Uterus (tissue), 4 donors: ENCODE data around the gene ALG6. TPM values are rescaled to one million over a fixed set of nuclear protein-coding genes. Genes with fewer than 3 reads are reported as not detected.

Experiments used
- DNase-seq, 2 donors: peaks; one replicate each; pipeline ENCODE4 v3.0.0-alpha.2; 2019 to 2020
- H3K27ac ChIP-seq, 2 donors: fragments of 200-600 bp; sonication (generic); 1 replicate in 1 of 2; 2 replicates in 1 of 2; pipeline ENCODE4 v1.5.1; 2016 to 2018
- H3K27me3 ChIP-seq, 2 donors: fragments of 200-600 bp; sonication (generic); one replicate each; pipeline ENCODE4 v1.5.1; 2018 to 2019; ENCODE audit warnings: control low read depth in 1 of 2
- H3K36me3 ChIP-seq, 2 donors: fragments of 200-600 bp; sonication (generic); one replicate each; pipeline ENCODE4 v1.5.1; 2019; ENCODE audit warnings: control low read depth in 1 of 2
- H3K4me1 ChIP-seq, 2 donors: fragments of 200-600 bp; sonication (generic); one replicate each; pipeline ENCODE4 v1.5.1; 2018 to 2019; ENCODE audit warnings: control low read depth in 1 of 2
- H3K4me3 ChIP-seq, 2 donors: fragments of 200-600 bp; sonication (generic); 1 replicate in 1 of 2; 2 replicates in 1 of 2; pipeline ENCODE4 v1.5.1; 2018 to 2019; ENCODE audit warnings: mild to moderate bottlenecking in 1 of 2
- H3K9me3 ChIP-seq, 2 donors: fragments of 200-600 bp; sonication (generic); one replicate each; pipeline ENCODE4 v1.5.1; 2019; ENCODE audit warnings: control low read depth in 1 of 2
- POLR2A ChIP-seq, 2 donors: fragments of 450-650 bp; IDR thresholded peaks; one replicate each; pipeline ENCODE4 v1.6.1; 2016; ENCODE audit warnings: antibody characterized with exemption in 2 of 2, mild to moderate bottlenecking in 1 of 2, moderate library complexity in 1 of 2
- intact Hi-C: fragments of 100-400 bp; cut with DNase I; formaldehyde crosslinking; loops from one replicate; pipeline ENCODE4 v1.15.1; 2023; ENCODE audit warnings: low total_unique reads
- total RNA-seq, 4 donors: library from RNA; depleted of rRNA in 3 of 4; stranded (reverse); fragments of >200 nt in 3 of 4; gene quantifications; one replicate each; pipeline versions ENCODE4 v1.1.0 to v1.2.4, GENCODE V29; 2014 to 2023
- TF ChIP-seq, protein P1 (sequence below), 4 experiments: fragments of 200-600 bp in 2 of 4; fragments of 450-650 bp in 2 of 4; sonication (generic) in 2 of 4; IDR thresholded peaks; one replicate each; pipeline ENCODE4 v1.5.1; 2016 to 2019; ENCODE audit warnings: antibody characterized with exemption in 4 of 4, mild to moderate bottlenecking in 2 of 4, moderate library complexity in 1 of 4
- donor health status: DM: yes; HTN: yes; CAD: no.

The ALG6 gene
- total RNA-seq, 4 donors from 2014 or later, result 3.8 to 23.6 (median 15.2) TPM

GRCh38 chr1:63403386-63403785 is 36.0 kb downstream of the ALG6 start:
- intact Hi-C loops, result no loop called here
- H3K36me3 ChIP-seq, result no peaks in the 10 kb centered on the region
- no peaks in the 10 kb centered on the region for H3K4me1 ChIP-seq
- H3K27ac ChIP-seq, result no peak overlapping the region
- no peak for DNase-seq
- H3K27me3 ChIP-seq, result no peaks in the 10 kb centered on the region
- TF ChIP-seq, protein P1, sequence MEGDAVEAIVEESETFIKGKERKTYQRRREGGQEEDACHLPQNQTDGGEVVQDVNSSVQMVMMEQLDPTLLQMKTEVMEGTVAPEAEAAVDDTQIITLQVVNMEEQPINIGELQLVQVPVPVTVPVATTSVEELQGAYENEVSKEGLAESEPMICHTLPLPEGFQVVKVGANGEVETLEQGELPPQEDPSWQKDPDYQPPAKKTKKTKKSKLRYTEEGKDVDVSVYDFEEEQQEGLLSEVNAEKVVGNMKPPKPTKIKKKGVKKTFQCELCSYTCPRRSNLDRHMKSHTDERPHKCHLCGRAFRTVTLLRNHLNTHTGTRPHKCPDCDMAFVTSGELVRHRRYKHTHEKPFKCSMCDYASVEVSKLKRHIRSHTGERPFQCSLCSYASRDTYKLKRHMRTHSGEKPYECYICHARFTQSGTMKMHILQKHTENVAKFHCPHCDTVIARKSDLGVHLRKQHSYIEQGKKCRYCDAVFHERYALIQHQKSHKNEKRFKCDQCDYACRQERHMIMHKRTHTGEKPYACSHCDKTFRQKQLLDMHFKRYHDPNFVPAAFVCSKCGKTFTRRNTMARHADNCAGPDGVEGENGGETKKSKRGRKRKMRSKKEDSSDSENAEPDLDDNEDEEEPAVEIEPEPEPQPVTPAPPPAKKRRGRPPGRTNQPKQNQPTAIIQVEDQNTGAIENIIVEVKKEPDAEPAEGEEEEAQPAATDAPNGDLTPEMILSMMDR (IDR thresholded peaks at IDR 0.05), result no peak
- no peak for TF ChIP-seq POLR2A (IDR thresholded peaks at IDR 0.05)
- no peak overlapping the region for H3K4me3 ChIP-seq
- H3K9me3 ChIP-seq, result no peaks in the 10 kb centered on the region

GRCh38 chr1:63405021-63405420 is 37.6 kb downstream of the ALG6 start:
- no peak for DNase-seq
- intact Hi-C loops, result no loop called here
- H3K9me3 ChIP-seq, result no peaks in the 10 kb centered on the region
- no peak for TF ChIP-seq POLR2A (IDR thresholded peaks at IDR 0.05)
- TF ChIP-seq, protein P1 (IDR thresholded peaks at IDR 0.05), result no peak
- H3K27ac ChIP-seq, result no peak overlapping the region
- H3K4me1 ChIP-seq, result no peaks in the 10 kb centered on the region
- H3K4me3 ChIP-seq, result no peak overlapping the region
- no peaks in the 10 kb centered on the region for H3K27me3 ChIP-seq
- no peaks in the 10 kb centered on the region for H3K36me3 ChIP-seq

- Histone ChIP-seq H3K4me3 (no peak overlapping the region), H3K36me3 (no peaks in the 10 kb centered on the region), H3K4me1 (no peaks in the 10 kb centered on the region), H3K27ac (no peak overlapping the region), H3K9me3 (no peaks in the 10 kb centered on the region), H3K27me3 (no peaks in the 10 kb centered on the region)
- TF ChIP-seq, protein P1 (IDR thresholded peaks at IDR 0.05), result no peak
- intact Hi-C loops, result no loop called here
- DNase-seq, result no peak
These were observed 38.6 kb downstream of the ALG6 start for GRCh38 chr1:63405987-63406386.

DNA sequence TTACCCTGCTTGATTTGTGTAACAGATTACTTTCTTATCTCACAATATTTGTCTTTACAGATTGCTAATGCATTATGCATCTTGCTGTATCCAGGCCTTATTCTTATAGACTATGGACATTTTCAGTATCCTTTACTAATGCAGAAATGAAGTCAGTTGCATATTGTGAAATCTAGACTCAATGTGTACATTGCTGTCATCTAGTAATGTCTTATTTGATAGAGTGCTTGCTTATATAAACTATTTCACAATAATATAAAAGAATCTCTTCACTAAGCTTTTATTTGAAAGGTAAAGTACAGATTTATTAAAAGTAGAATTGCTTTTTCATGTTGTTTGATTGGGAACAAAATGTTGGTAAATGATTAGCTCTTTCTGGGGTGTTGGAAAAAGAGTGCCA is 39.6 kb downstream of the ALG6 start:
- no peak overlapping the region for H3K4me3 ChIP-seq
- no peak overlapping the region for H3K27ac ChIP-seq
- intact Hi-C loops, result no loop called here
- no peaks in the 10 kb centered on the region for H3K9me3 ChIP-seq
- H3K4me1 ChIP-seq, result no peaks in the 10 kb centered on the region
- no peaks in the 10 kb centered on the region for H3K27me3 ChIP-seq
- no peak for DNase-seq
- no peak for TF ChIP-seq POLR2A (IDR thresholded peaks at IDR 0.05)
- TF ChIP-seq, protein P1 (IDR thresholded peaks at IDR 0.05), result no peak
- H3K36me3 ChIP-seq, result no peaks in the 10 kb centered on the region

DNA sequence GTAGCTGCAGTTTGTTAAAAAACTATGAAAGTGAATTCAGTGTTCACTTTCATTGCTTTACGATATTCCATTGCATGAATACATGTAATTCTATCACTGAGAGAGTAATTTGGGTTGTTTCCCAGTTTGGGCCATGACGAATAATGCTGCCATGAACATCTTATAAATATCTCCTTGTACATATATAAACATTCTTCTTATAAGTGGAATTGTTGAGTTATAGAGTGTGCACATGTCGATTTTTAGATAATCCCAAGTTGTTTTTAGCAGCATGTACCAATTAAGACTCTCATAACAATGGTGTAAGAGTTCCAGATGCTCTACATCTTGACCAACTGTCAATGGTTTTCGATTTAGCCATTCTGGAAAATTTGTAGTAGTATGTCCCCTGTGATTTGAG is 40.9 kb downstream of the ALG6 start:
- TF ChIP-seq, protein P1 (IDR thresholded peaks at IDR 0.05), result no peak
- TF ChIP-seq POLR2A (IDR thresholded peaks at IDR 0.05), result no peak
- no peak overlapping the region for H3K27ac ChIP-seq
- intact Hi-C loops, result no loop called here
- no peak overlapping the region for H3K4me3 ChIP-seq
- no peaks in the 10 kb centered on the region for H3K27me3 ChIP-seq
- DNase-seq, result no peak
- H3K36me3 ChIP-seq, result no peaks in the 10 kb centered on the region
- no peaks in the 10 kb centered on the region for H3K4me1 ChIP-seq
- no peaks in the 10 kb centered on the region for H3K9me3 ChIP-seq
